WTC11 (cell line): ENCODE measurements around the gene GSDME. TPM values are rescaled to one million over a fixed set of nuclear protein-coding genes. Genes with fewer than 3 reads are reported as not detected.

Experiments
- ATAC-seq: fragments of 200-7000 bp; cut with Tn5 transposase; 2 replicates; pipeline ENCODE4 v1.10.0; 2021; ENCODE audit warnings: mild to moderate bottlenecking, moderate library complexity
- CTCF ChIA-PET: fragments of 300-600 bp; sonication (Branson Sonifier 250); formaldehyde crosslinking; loops from one replicate; lab custom pipeline; 2021; ENCODE audit warnings: antibody characterized with exemption; lab: Charles Lee
- POLR2A ChIA-PET: fragments of 350-600 bp; sonication (Branson Sonifier 250); formaldehyde crosslinking; loops from one replicate; lab custom pipeline; 2021; ENCODE audit warnings: antibody characterized with exemption; lab: Charles Lee
- DNase-seq: peaks from one replicate; pipeline ENCODE4 v3.0.0; 2021; ENCODE audit warnings: low spot score
- H3K27ac Mint-ChIP-seq: 2 replicates; pipeline ENCODE4 v1.8.0; 2021; ENCODE audit warnings: mixed read lengths
- H3K27me3 Mint-ChIP-seq: 2 replicates; pipeline ENCODE4 v1.8.0; 2021; ENCODE audit warnings: low read depth, mild to moderate bottlenecking, moderate library complexity, mixed read lengths
- H3K36me3 Mint-ChIP-seq: 2 replicates; pipeline ENCODE4 v1.8.0; 2021; ENCODE audit warnings: mixed read lengths
- H3K4me1 Mint-ChIP-seq: 2 replicates; pipeline ENCODE4 v1.8.0; 2022; ENCODE audit warnings: mixed read lengths
- H3K4me3 Mint-ChIP-seq: 2 replicates; pipeline ENCODE4 v1.8.0; 2021; ENCODE audit warnings: mild to moderate bottlenecking, moderate library complexity, mixed read lengths
- H3K9me3 Mint-ChIP-seq: 2 replicates; pipeline ENCODE4 v1.8.0; 2021; ENCODE audit warnings: mixed read lengths
- AFF4 ChIP-seq: sonication (generic); formaldehyde crosslinking; IDR thresholded peaks from 2 replicates; pipeline ENCODE4 v1.8.1; 2023; ENCODE audit warnings: mild to moderate bottlenecking, missing genetic modification reagents, borderline replicate concordance
- AR ChIP-seq: fragments of 250-450 bp; sonication (Bioruptor Pico); IDR thresholded peaks from 2 replicates; pipeline ENCODE4 v1.9.0; 2021; ENCODE audit warnings: mild to moderate bottlenecking
- ATF1 ChIP-seq: sonication (generic); formaldehyde crosslinking; IDR thresholded peaks from 2 replicates; pipeline ENCODE4 v1.8.1; 2023; ENCODE audit warnings: mild to moderate bottlenecking, moderate library complexity, missing genetic modification reagents
- EMX1 ChIP-seq: fragments of 250-450 bp; sonication (Bioruptor Pico); IDR thresholded peaks from 2 replicates; pipeline ENCODE4 v1.8.0; 2021; ENCODE audit warnings: mild to moderate bottlenecking
- FOXJ3 ChIP-seq: sonication (generic); formaldehyde crosslinking; IDR thresholded peaks from 2 replicates; pipeline ENCODE4 v1.9.0; 2021; ENCODE audit warnings: missing genetic modification reagents, mild to moderate bottlenecking, borderline replicate concordance
- FOXK1 ChIP-seq: sonication (generic); formaldehyde crosslinking; IDR thresholded peaks from 2 replicates; pipeline ENCODE4 v1.8.0; 2022; ENCODE audit warnings: mild to moderate bottlenecking, moderate library complexity, missing genetic modification reagents
- GRHL2 ChIP-seq: fragments of 250-450 bp; sonication (Bioruptor Pico); IDR thresholded peaks from 2 replicates; pipeline ENCODE4 v1.8.0; 2022; ENCODE audit warnings: mild to moderate bottlenecking, moderate library complexity; ENCODE audit not compliant: insufficient replicate concordance, severe bottlenecking
- GTF2I ChIP-seq: fragments of 250-450 bp; sonication (Bioruptor Pico); conservative IDR thresholded peaks from 2 replicates; pipeline ENCODE4 v1.4.0; 2021; ENCODE audit warnings: mild to moderate bottlenecking
- JAZF1 ChIP-seq: fragments of 250-450 bp; sonication (Bioruptor Pico); IDR thresholded peaks from 2 replicates; pipeline ENCODE4 v1.9.0; 2021; ENCODE audit warnings: moderate library complexity, mild to moderate bottlenecking, inconsistent platforms
- JUN ChIP-seq: sonication (generic); formaldehyde crosslinking; IDR thresholded peaks from 2 replicates; pipeline ENCODE4 v1.8.0; 2023; ENCODE audit warnings: mild to moderate bottlenecking, missing genetic modification reagents
- KAT7 ChIP-seq: sonication (generic); formaldehyde crosslinking; IDR thresholded peaks from 2 replicates; pipeline ENCODE4 v1.8.1; 2023; ENCODE audit warnings: missing genetic modification reagents, mild to moderate bottlenecking, borderline replicate concordance
- MYBL2 ChIP-seq: sonication (generic); formaldehyde crosslinking; IDR thresholded peaks from 2 replicates; pipeline ENCODE4 v1.8.1; 2023; ENCODE audit warnings: mild to moderate bottlenecking, moderate library complexity, missing genetic modification reagents
- NR1H2 ChIP-seq: sonication (generic); formaldehyde crosslinking; IDR thresholded peaks from 2 replicates; pipeline ENCODE4 v1.9.0; 2021; ENCODE audit warnings: mild to moderate bottlenecking, moderate library complexity, missing genetic modification reagents
- NR3C1 ChIP-seq: sonication (generic); formaldehyde crosslinking; conservative IDR thresholded peaks from 2 replicates; pipeline ENCODE4 v1.8.1; 2023; ENCODE audit warnings: low read depth, mild to moderate bottlenecking, missing genetic modification reagents
- RELA ChIP-seq: sonication (generic); formaldehyde crosslinking; IDR thresholded peaks from 2 replicates; pipeline ENCODE4 v1.8.1; 2022; ENCODE audit warnings: missing genetic modification reagents, mild to moderate bottlenecking, borderline replicate concordance
- SMAD4 ChIP-seq: sonication (generic); formaldehyde crosslinking; IDR thresholded peaks from 2 replicates; pipeline ENCODE4 v1.8.0; 2022; ENCODE audit warnings: mild to moderate bottlenecking, missing genetic modification reagents
- ZBTB43 ChIP-seq: sonication (generic); formaldehyde crosslinking; IDR thresholded peaks from 2 replicates; pipeline ENCODE4 v1.8.1; 2023; ENCODE audit warnings: mild to moderate bottlenecking, missing genetic modification reagents
- ZNF232 ChIP-seq: sonication (generic); formaldehyde crosslinking; IDR thresholded peaks from 2 replicates; pipeline ENCODE4 v1.8.0; 2022; ENCODE audit warnings: mild to moderate bottlenecking, missing genetic modification reagents
- total RNA-seq: library from RNA; stranded (reverse); gene quantifications from 3 replicates; pipeline ENCODE4 v1.2.3, GENCODE V29; 2021
- TF ChIP-seq, protein P1 (sequence below): sonication (generic); formaldehyde crosslinking; IDR thresholded peaks from 2 replicates; pipeline ENCODE4 v1.8.1; 2022; ENCODE audit warnings: mild to moderate bottlenecking, moderate library complexity, missing genetic modification reagents
- TF ChIP-seq, protein P2 (sequence below): fragments of 250-450 bp; sonication (Bioruptor Pico); IDR thresholded peaks from 2 replicates; pipeline ENCODE4 v1.9.0; 2021; ENCODE audit warnings: mild to moderate bottlenecking
- TF ChIP-seq, protein P3 (sequence below): sonication (generic); formaldehyde crosslinking; IDR thresholded peaks from 2 replicates; pipeline ENCODE4 v1.8.1; 2022; ENCODE audit warnings: low read depth, missing genetic modification reagents, borderline replicate concordance
- TF ChIP-seq, protein P4 (sequence below): sonication (generic); formaldehyde crosslinking; IDR thresholded peaks from 2 replicates; pipeline ENCODE4 v1.8.1; 2023; ENCODE audit warnings: mild to moderate bottlenecking, missing genetic modification reagents

The GSDME gene
- total RNA-seq, 1 experiment from 2014 or later: 4.8 TPM

- no peak overlapping the region for H3K27ac Mint-ChIP-seq
- CTCF ChIA-PET: interaction anchor here (0.8 to 2.5 kb wide), 2 partner anchors 9 to 33 kb away, joined by 3 to 7 read pairs; no protein-coding TSS in a partner anchor
- TF ChIP-seq JUN (no peak), FOXJ3 (CRISPR knock-in tag) (no peak), RELA (CRISPR knock-in tag) (no peak), NR3C1 (CRISPR knock-in tag) (no peak), GRHL2 (CRISPR knock-in tag) (no peak), SMAD4 (CRISPR knock-in tag) (no peak), KAT7 (CRISPR knock-in tag) (no peak), GTF2I (CRISPR knock-in tag) (no peak), AR (no peak)
- TF ChIP-seq, protein P1, sequence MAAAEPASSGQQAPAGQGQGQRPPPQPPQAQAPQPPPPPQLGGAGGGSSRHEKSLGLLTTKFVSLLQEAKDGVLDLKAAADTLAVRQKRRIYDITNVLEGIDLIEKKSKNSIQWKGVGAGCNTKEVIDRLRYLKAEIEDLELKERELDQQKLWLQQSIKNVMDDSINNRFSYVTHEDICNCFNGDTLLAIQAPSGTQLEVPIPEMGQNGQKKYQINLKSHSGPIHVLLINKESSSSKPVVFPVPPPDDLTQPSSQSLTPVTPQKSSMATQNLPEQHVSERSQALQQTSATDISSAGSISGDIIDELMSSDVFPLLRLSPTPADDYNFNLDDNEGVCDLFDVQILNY (CRISPR knock-in tag): no peak
- TF ChIP-seq, protein P2, sequence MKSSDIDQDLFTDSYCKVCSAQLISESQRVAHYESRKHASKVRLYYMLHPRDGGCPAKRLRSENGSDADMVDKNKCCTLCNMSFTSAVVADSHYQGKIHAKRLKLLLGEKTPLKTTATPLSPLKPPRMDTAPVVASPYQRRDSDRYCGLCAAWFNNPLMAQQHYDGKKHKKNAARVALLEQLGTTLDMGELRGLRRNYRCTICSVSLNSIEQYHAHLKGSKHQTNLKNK (CRISPR knock-in tag): no peak
- POLR2A ChIA-PET: no interaction called here
- H3K36me3 Mint-ChIP-seq: peaks cover 11% of the 10 kb centered on the region
- no peak overlapping the region for H3K4me3 Mint-ChIP-seq
- H3K27me3 Mint-ChIP-seq: peaks cover 3% of the 10 kb centered on the region; the same call in 1 of the 2 replicates
- ATAC-seq (no peak), DNase-seq (no peak)
- peaks cover 12% of the 10 kb centered on the region for H3K9me3 Mint-ChIP-seq
- H3K4me1 Mint-ChIP-seq: peaks cover 5% of the 10 kb centered on the region
Observed at GRCh38 chr7:24778543-24779282, 21.4 kb upstream of the GSDME start.

GRCh38 chr7:24777806-24778205, 20.5 kb upstream of the GSDME start:
- ATAC-seq (no peak), DNase-seq (no peak)
- Mint-ChIP-seq H3K4me3 (no peak overlapping the region), H3K4me1 (peaks cover 5% of the 10 kb centered on the region), H3K27ac (no peak overlapping the region), H3K36me3 (peaks cover 3% of the 10 kb centered on the region), H3K27me3 (no peaks in the 10 kb centered on the region), H3K9me3 (peaks cover 3% of the 10 kb centered on the region)
- POLR2A ChIA-PET: interaction anchor here (0.6 kb wide), 1 partner anchor 397 kb away, joined by 3 read pairs; no protein-coding TSS in a partner anchor
- CTCF ChIA-PET: interaction anchor here (0.6 to 2.5 kb wide), 4 partner anchors 10 to 321 kb away, joined by 3 to 7 read pairs (median 3); no protein-coding TSS in a partner anchor
- TF ChIP-seq ATF1 (no peak), ZNF232 (CRISPR knock-in tag) (no peak), GTF2I (CRISPR knock-in tag) (no peak), JAZF1 (CRISPR knock-in tag) (no peak), ZBTB43 (CRISPR knock-in tag) (no peak), NR1H2 (CRISPR knock-in tag) (no peak), EMX1 (no peak), FOXK1 (CRISPR knock-in tag) (no peak), MYBL2 (CRISPR knock-in tag) (no peak), JUN (no peak), AFF4 (CRISPR knock-in tag) (no peak)
- TF ChIP-seq, protein P3, sequence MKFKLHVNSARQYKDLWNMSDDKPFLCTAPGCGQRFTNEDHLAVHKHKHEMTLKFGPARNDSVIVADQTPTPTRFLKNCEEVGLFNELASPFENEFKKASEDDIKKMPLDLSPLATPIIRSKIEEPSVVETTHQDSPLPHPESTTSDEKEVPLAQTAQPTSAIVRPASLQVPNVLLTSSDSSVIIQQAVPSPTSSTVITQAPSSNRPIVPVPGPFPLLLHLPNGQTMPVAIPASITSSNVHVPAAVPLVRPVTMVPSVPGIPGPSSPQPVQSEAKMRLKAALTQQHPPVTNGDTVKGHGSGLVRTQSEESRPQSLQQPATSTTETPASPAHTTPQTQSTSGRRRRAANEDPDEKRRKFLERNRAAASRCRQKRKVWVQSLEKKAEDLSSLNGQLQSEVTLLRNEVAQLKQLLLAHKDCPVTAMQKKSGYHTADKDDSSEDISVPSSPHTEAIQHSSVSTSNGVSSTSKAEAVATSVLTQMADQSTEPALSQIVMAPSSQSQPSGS (CRISPR knock-in tag): no peak
- TF ChIP-seq, protein P4, sequence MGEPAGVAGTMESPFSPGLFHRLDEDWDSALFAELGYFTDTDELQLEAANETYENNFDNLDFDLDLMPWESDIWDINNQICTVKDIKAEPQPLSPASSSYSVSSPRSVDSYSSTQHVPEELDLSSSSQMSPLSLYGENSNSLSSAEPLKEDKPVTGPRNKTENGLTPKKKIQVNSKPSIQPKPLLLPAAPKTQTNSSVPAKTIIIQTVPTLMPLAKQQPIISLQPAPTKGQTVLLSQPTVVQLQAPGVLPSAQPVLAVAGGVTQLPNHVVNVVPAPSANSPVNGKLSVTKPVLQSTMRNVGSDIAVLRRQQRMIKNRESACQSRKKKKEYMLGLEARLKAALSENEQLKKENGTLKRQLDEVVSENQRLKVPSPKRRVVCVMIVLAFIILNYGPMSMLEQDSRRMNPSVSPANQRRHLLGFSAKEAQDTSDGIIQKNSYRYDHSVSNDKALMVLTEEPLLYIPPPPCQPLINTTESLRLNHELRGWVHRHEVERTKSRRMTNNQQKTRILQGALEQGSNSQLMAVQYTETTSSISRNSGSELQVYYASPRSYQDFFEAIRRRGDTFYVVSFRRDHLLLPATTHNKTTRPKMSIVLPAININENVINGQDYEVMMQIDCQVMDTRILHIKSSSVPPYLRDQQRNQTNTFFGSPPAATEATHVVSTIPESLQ (CRISPR knock-in tag): no peak
